GM12878 (cell line): Measurements from ENCODE around the gene TRAF3. TPM values are rescaled to one million over a fixed set of nuclear protein-coding genes. Genes with fewer than 3 reads are reported as not detected.

Source experiments
- ATAC-seq: fragments of 200-7000 bp; cut with Tn5 transposase; 3 replicates; pipeline ENCODE4 v1.9.1; 2020; ENCODE audit warnings: mild to moderate bottlenecking, moderate library complexity
- BruUV-seq: library from RNA; stranded (reverse); fragments of 400-500 nt; replicated peaks from 2 replicates; lab custom pipeline; 2021; lab: Mats Ljungman, UMichigan
- CTCF ChIA-PET: fragments of 300-600 bp; sonication (Branson Sonifier 250); formaldehyde crosslinking; extraction: SDS; loops from one replicate; lab custom pipeline; 2021; ENCODE audit warnings: inconsistent platforms; lab: Yijun Ruan, JAX
- POLR2A ChIA-PET: fragments of 350-600 bp; formaldehyde crosslinking; extraction: SDS; loops from one replicate; lab custom pipeline; 2021; ENCODE audit warnings: inconsistent platforms; lab: Charles Lee
- RAD21 ChIA-PET: fragments of 300-600 bp; sonication (Branson Sonifier 250); formaldehyde crosslinking; loops from one replicate; lab custom pipeline; 2023; ENCODE audit warnings: antibody characterized with exemption; ENCODE audit not compliant: unreplicated experiment; lab: Charles Lee
- SMC1A ChIA-PET: fragments of 300-600 bp; sonication (Branson Sonifier 250); formaldehyde crosslinking; loops from one replicate; lab custom pipeline; 2023; ENCODE audit not compliant: unreplicated experiment, uncharacterized antibody; lab: Charles Lee
- DNase-seq: peaks from one replicate; pipeline ENCODE4 v3.0.0-alpha.2; 2011; ENCODE audit warnings: low read depth, low spot score
- FAIRE-seq: peaks from 3 replicates; lab custom pipeline; 2011; peaks lifted over from hg19 to GRCh38; lab: Jason Lieb, UNC
- H2AFZ ChIP-seq: 2 replicates; pipeline ENCODE4 v1.6.0; 2011; ENCODE audit warnings: low read depth, low read length, control low read depth; ENCODE audit not compliant: control insufficient read depth
- H3K27ac ChIP-seq: 2 replicates; pipeline ENCODE4 v1.5.1; 2011; ENCODE audit warnings: control low read depth; ENCODE audit not compliant: control insufficient read depth, insufficient read depth
- H3K27me3 ChIP-seq, 2 experiments: replicated peaks in 1 of 2; 2 replicates each; pipeline versions ENCODE4 v1.6.0 to v1.6.1; 2011; ENCODE audit warnings: low read length in 1 of 2; ENCODE audit not compliant: control insufficient read depth in 2 of 2, insufficient read depth in 2 of 2
- H3K36me3 ChIP-seq, 2 experiments: 2 replicates each; pipeline ENCODE4 v1.5.1; 2011; ENCODE audit warnings: low read length in 1 of 2; ENCODE audit not compliant: control insufficient read depth in 2 of 2, insufficient read depth in 2 of 2
- H3K4me1 ChIP-seq: 2 replicates; pipeline ENCODE4 v1.6.1; 2011; ENCODE audit warnings: mild to moderate bottlenecking, low read length, moderate library complexity, mixed read lengths; ENCODE audit not compliant: control insufficient read depth, insufficient read depth
- H3K4me2 ChIP-seq: 2 replicates; pipeline ENCODE4 v1.6.0; 2011; ENCODE audit warnings: control low read depth; ENCODE audit not compliant: control insufficient read depth, insufficient read depth
- H3K4me3 ChIP-seq: fragments of 200-600 bp; sonication (generic); 2 replicates; pipeline ENCODE4 v1.5.1; 2016
- H3K79me2 ChIP-seq: 2 replicates; pipeline ENCODE4 v1.6.0; 2011; ENCODE audit warnings: low read length; ENCODE audit not compliant: control insufficient read depth, insufficient read depth
- H3K9ac ChIP-seq: 2 replicates; pipeline ENCODE4 v1.8.0; 2011; ENCODE audit warnings: low read length, control low read depth, mixed read lengths; ENCODE audit not compliant: control insufficient read depth, insufficient read depth
- H3K9me3 ChIP-seq: replicated peaks from 3 replicates; pipeline ENCODE4 v1.5.1; 2011; ENCODE audit warnings: mild to moderate bottlenecking, low read length; ENCODE audit not compliant: control insufficient read depth, insufficient read depth
- H4K20me1 ChIP-seq: 2 replicates; pipeline ENCODE4 v1.6.0; 2011; ENCODE audit not compliant: control insufficient read depth, insufficient read depth
- ATF7 ChIP-seq: fragments of 450-650 bp; IDR thresholded peaks from 2 replicates; pipeline ENCODE4 v1.6.1; 2016; ENCODE audit warnings: low read depth, mild to moderate bottlenecking
- CBFB ChIP-seq: IDR thresholded peaks from 2 replicates; pipeline ENCODE4 v1.6.1; 2016; ENCODE audit warnings: antibody characterized with exemption, low read depth
- CREM ChIP-seq: IDR thresholded peaks from 2 replicates; pipeline ENCODE4 v1.6.1; 2014; ENCODE audit warnings: antibody characterized with exemption, low read depth
- DPF2 ChIP-seq: fragments of 450-650 bp; IDR thresholded peaks from 2 replicates; pipeline ENCODE4 v1.6.1; 2017; ENCODE audit warnings: mild to moderate bottlenecking
- HDAC2 ChIP-seq: fragments of 200-600 bp; sonication (generic); IDR thresholded peaks from 2 replicates; pipeline ENCODE4 v1.6.1; 2017
- LARP7 ChIP-seq: fragments of 450-650 bp; IDR thresholded peaks from 2 replicates; pipeline ENCODE4 v1.6.1; 2017; ENCODE audit warnings: mild to moderate bottlenecking
- NFIC ChIP-seq: IDR thresholded peaks from 2 replicates; pipeline ENCODE4 v1.6.1; 2012; ENCODE audit warnings: low read depth, mild to moderate bottlenecking, inconsistent platforms, low read length, moderate library complexity
- PAX5 ChIP-seq: IDR thresholded peaks from 2 replicates; pipeline ENCODE4 v1.6.1; 2011; ENCODE audit warnings: low read depth, low read length, borderline replicate concordance
- RUNX3 ChIP-seq: IDR thresholded peaks from 2 replicates; pipeline ENCODE4 v1.6.1; 2012; ENCODE audit warnings: low read length, inconsistent platforms
- SIN3A ChIP-seq: IDR thresholded peaks from 2 replicates; pipeline ENCODE4 v1.6.1; 2012; ENCODE audit warnings: low read depth, low read length, improper control_type of control experiment
- SUZ12 ChIP-seq: fragments of 200-600 bp; sonication (generic); IDR thresholded peaks from one replicate; pipeline ENCODE4 v1.6.1; 2018; ENCODE audit warnings: antibody characterized with exemption, mild to moderate bottlenecking; ENCODE audit not compliant: unreplicated experiment
- TBL1XR1 ChIP-seq: IDR thresholded peaks from 2 replicates; pipeline ENCODE4 v1.6.1; 2012; ENCODE audit warnings: low read depth, low read length, improper control_type of control experiment
- YBX1 ChIP-seq: fragments of 450-650 bp; IDR thresholded peaks from 2 replicates; pipeline ENCODE4 v1.6.1; 2016; ENCODE audit warnings: antibody characterized with exemption
- ZNF207 ChIP-seq: fragments of 450-650 bp; IDR thresholded peaks from 2 replicates; pipeline ENCODE4 v1.6.1; 2014; ENCODE audit warnings: antibody characterized with exemption, mild to moderate bottlenecking, borderline replicate concordance
- ZNF384 ChIP-seq: IDR thresholded peaks from 2 replicates; pipeline ENCODE4 v1.6.1; 2012; ENCODE audit warnings: low read depth, mild to moderate bottlenecking, low read length, improper control_type of control experiment, borderline replicate concordance
- WGBS: methylation state at CpG from one replicate; pipeline ENCODE4 v1.1.6; 2016; ENCODE audit warnings: low lambda C conversion rate; ENCODE audit not compliant: insufficient replicate concordance, insufficient coverage; ENCODE audit errors: missing lambda C conversion rate; 5-methylcytosine and 5-hydroxymethylcytosine counted together
- in situ Hi-C: fragments of 300-500 bp; cut with MboI; formaldehyde crosslinking; loops from 9 replicates; pipeline ENCODE4 v1.14.3; 2018; ENCODE audit warnings: mixed read lengths
- intact Hi-C: fragments of 100-400 bp; cut with micrococcal nuclease; formaldehyde crosslinking; loops from one replicate; pipeline ENCODE4 v1.14.2; 2022; ENCODE audit not compliant: unreplicated experiment
- polyA plus RNA-seq, 11 experiments: library from polyadenylated mRNA; depleted of rRNA in 4 of 11; unstranded in 6 of 11; stranded (reverse) in 5 of 11; fragments of >200 nt; fragmentation: Nextera tagmentation in 4 of 11; fragmentation: Illumina TruSeq in 1 of 11; extraction: Ambion mirVana in 4 of 11; extraction: Trizol in 1 of 11; gene quantifications; 1 replicate in 1 of 11; 2 replicates in 10 of 11; pipeline versions ENCODE4 v1.2.1 to v1.2.3, GENCODE V29; 2011 to 2016; ENCODE audit warnings: inconsistent platforms in 2 of 11, missing spikeins in 2 of 11, low read depth in 1 of 11
- total RNA-seq, 4 experiments: library from RNA; depleted of rRNA in 3 of 4; stranded (reverse); fragments of >200 nt in 3 of 4; fragmentation: Illumina TruSeq in 1 of 4; extraction: Trizol in 1 of 4; gene quantifications; 2 replicates each; pipeline versions ENCODE4 v1.2.1 to v1.2.3, GENCODE V29; 2013 to 2021
- TF ChIP-seq, protein P1 (sequence below): IDR thresholded peaks from 2 replicates; pipeline ENCODE4 v1.6.1; 2012; ENCODE audit warnings: low read depth, low read length, improper control_type of control experiment
- TF ChIP-seq, protein P2 (sequence below): IDR thresholded peaks from 2 replicates; pipeline ENCODE4 v1.6.1; 2012; ENCODE audit warnings: improper control_type of control experiment, low read depth, low read length; ENCODE audit not compliant: insufficient replicate concordance

Gene TRAF3
- total and polyA plus RNA-seq, 10 of the 15 experiments (the other 5 are each of a cell fraction or from before 2014, with no cell fraction given) = 3.0 to 70.1 (median 36.5) TPM

DNA sequence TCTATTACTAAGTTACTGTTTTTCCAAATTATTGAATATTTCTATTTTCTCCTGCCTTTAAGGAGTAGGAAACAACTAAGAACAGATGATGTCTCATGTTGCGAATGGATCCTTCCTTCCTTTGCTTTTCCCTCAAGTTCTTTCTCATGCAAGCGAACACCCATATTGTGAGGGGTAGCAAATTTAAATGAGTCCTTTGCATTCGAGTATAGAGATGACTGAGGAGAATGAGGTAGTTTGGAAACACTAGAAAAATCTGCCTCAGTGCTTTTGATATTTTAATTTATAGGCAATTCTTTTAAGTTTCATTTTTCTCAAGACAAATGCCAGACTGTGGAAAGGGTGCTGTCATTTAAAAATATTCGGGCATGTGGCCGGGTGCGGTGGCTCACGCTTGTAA is 56.1 kb downstream of the TRAF3 start:
- peaks cover 16 to 32% of the 10 kb centered on the region in 2 experiments for H3K36me3 ChIP-seq
- 88% methylated on average over 7 of the region's 7 CpGs for WGBS
- H4K20me1 ChIP-seq = peaks cover 7% of the 10 kb centered on the region; the same call in 1 of the 2 replicates
- no peak overlapping the region for H2AFZ ChIP-seq
- in situ Hi-C loops = no loop called here
- BruUV-seq = no TSS peak
- ChIA-PET SMC1A (interaction anchor here (0.9 kb wide), 1 partner anchor 60 kb away, joined by 3 read pairs; no protein-coding TSS in a partner anchor), POLR2A (no interaction called here), CTCF (interaction anchor here (1.0 to 1.7 kb wide), 2 partner anchors 48 to 139 kb away, joined by 3 to 6 read pairs; no protein-coding TSS in a partner anchor), RAD21 (no interaction called here)
- H3K79me2 ChIP-seq = peaks cover 90% of the 10 kb centered on the region
- intact Hi-C loops = no loop called here
- H3K4me1 ChIP-seq = no peaks in the 10 kb centered on the region; the same call in 1 of the 2 replicates
- DNase-seq = no peak
- FAIRE-seq = no peak
- no peaks in the 10 kb centered on the region for H3K9me3 ChIP-seq
- H3K27ac ChIP-seq = no peak overlapping the region
- no peaks in the 10 kb centered on the region for H3K27me3 ChIP-seq
- no peak overlapping the region for H3K4me2 ChIP-seq
- H3K4me3 ChIP-seq = no peak overlapping the region
- no peak overlapping the region for H3K9ac ChIP-seq
- ATAC-seq = no peak
- TF ChIP-seq PAX5 = no peak
- no peak for TF ChIP-seq ZNF207
- TF ChIP-seq TBL1XR1 = no peak
- TF ChIP-seq SIN3A = no peak
- no peak for TF ChIP-seq NFIC
- TF ChIP-seq HDAC2 = no peak
- no peak for TF ChIP-seq SUZ12
- TF ChIP-seq LARP7 = no peak
- TF ChIP-seq ZNF384 = no peak
- TF ChIP-seq DPF2 = no peak
- no peak for TF ChIP-seq CBFB
- no peak for TF ChIP-seq RUNX3
- TF ChIP-seq ATF7 = no peak
- no peak for TF ChIP-seq CREM
- TF ChIP-seq, protein P1, sequence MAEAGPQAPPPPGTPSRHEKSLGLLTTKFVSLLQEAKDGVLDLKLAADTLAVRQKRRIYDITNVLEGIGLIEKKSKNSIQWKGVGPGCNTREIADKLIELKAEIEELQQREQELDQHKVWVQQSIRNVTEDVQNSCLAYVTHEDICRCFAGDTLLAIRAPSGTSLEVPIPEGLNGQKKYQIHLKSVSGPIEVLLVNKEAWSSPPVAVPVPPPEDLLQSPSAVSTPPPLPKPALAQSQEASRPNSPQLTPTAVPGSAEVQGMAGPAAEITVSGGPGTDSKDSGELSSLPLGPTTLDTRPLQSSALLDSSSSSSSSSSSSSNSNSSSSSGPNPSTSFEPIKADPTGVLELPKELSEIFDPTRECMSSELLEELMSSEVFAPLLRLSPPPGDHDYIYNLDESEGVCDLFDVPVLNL = no peak
- TF ChIP-seq, protein P2, sequence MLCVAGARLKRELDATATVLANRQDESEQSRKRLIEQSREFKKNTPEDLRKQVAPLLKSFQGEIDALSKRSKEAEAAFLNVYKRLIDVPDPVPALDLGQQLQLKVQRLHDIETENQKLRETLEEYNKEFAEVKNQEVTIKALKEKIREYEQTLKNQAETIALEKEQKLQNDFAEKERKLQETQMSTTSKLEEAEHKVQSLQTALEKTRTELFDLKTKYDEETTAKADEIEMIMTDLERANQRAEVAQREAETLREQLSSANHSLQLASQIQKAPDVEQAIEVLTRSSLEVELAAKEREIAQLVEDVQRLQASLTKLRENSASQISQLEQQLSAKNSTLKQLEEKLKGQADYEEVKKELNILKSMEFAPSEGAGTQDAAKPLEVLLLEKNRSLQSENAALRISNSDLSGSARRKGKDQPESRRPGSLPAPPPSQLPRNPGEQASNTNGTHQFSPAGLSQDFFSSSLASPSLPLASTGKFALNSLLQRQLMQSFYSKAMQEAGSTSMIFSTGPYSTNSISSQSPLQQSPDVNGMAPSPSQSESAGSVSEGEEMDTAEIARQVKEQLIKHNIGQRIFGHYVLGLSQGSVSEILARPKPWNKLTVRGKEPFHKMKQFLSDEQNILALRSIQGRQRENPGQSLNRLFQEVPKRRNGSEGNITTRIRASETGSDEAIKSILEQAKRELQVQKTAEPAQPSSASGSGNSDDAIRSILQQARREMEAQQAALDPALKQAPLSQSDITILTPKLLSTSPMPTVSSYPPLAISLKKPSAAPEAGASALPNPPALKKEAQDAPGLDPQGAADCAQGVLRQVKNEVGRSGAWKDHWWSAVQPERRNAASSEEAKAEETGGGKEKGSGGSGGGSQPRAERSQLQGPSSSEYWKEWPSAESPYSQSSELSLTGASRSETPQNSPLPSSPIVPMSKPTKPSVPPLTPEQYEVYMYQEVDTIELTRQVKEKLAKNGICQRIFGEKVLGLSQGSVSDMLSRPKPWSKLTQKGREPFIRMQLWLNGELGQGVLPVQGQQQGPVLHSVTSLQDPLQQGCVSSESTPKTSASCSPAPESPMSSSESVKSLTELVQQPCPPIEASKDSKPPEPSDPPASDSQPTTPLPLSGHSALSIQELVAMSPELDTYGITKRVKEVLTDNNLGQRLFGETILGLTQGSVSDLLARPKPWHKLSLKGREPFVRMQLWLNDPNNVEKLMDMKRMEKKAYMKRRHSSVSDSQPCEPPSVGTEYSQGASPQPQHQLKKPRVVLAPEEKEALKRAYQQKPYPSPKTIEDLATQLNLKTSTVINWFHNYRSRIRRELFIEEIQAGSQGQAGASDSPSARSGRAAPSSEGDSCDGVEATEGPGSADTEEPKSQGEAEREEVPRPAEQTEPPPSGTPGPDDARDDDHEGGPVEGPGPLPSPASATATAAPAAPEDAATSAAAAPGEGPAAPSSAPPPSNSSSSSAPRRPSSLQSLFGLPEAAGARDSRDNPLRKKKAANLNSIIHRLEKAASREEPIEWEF = no peak
- no peak for TF ChIP-seq YBX1
